Measurements from ENCODE around the gene ZBED4. TPM values are rescaled to one million over a fixed set of nuclear protein-coding genes. Genes with fewer than 3 reads are reported as not detected.

The ZBED4 gene
- total RNA-seq, 1 experiment from 2014 or later, result 23.0 TPM

GRCh38 chr22:49866134-49866533 is 12.5 kb downstream of the ZBED4 start:
- Histone ChIP-seq H3K23ac (ENCODE audit: insufficient read length, low read depth, low read length) (no peak overlapping the region), H2AK5ac (ENCODE audit: insufficient read length, low read length) (no peak overlapping the region), H4K8ac (replicated peaks; ENCODE audit: insufficient read length, low read depth, low read length) (no peak overlapping the region), H2BK5ac (ENCODE audit: insufficient read length, low read length) (no peak overlapping the region), H4K91ac (ENCODE audit: insufficient read length, low read depth, low read length) (no peak overlapping the region), H2AFZ (ENCODE audit: low read length) (no peak overlapping the region), H3K79me1 (ENCODE audit: insufficient read depth, low read depth, low read length, poor library complexity, severe bottlenecking) (peaks cover 12% of the 10 kb centered on the region), H4K5ac (ENCODE audit: insufficient read length, low read depth, low read length) (no peak overlapping the region), H3K27ac (ENCODE audit: insufficient read length, low read depth, low read length) (no peak overlapping the region), H2BK120ac (ENCODE audit: low read depth, low read length, poor library complexity, severe bottlenecking) (no peak overlapping the region), H3K4me1 (ENCODE audit: insufficient read depth, low read length) (no peaks in the 10 kb centered on the region), H3K4ac (ENCODE audit: low read depth, low read length) (no peak overlapping the region), H2BK15ac (ENCODE audit: low read depth, low read length) (no peak overlapping the region), H3K14ac (ENCODE audit: insufficient read depth, low read length) (no peak overlapping the region), H3K23me2 (ENCODE audit: insufficient read length, low read depth, low read length, poor library complexity, severe bottlenecking) (no peaks in the 10 kb centered on the region), H3K18ac (ENCODE audit: insufficient read length, low read depth, low read length) (no peak overlapping the region), H4K20me1 (ENCODE audit: control insufficient read depth, insufficient read depth, insufficient read length) (no peaks in the 10 kb centered on the region), H2BK12ac (ENCODE audit: insufficient read length, low read depth, low read length) (no peak overlapping the region), H3K79me2 (ENCODE audit: insufficient read depth, low read length) (peaks cover 29% of the 10 kb centered on the region; the same call in 1 of the 2 replicates), H3K9me3 (ENCODE audit: control insufficient read depth, low read depth, low read length) (peaks cover 4% of the 10 kb centered on the region), H2BK20ac (ENCODE audit: low read depth, low read length, poor library complexity, severe bottlenecking) (no peak overlapping the region), H3K27me3 (ENCODE audit: insufficient read depth, low read length) (no peaks in the 10 kb centered on the region), H3K56ac (ENCODE audit: insufficient read length, low read depth, low read length) (no peak overlapping the region), H3K9ac (ENCODE audit: extremely low read depth, insufficient read length, low read length) (no peak overlapping the region), H3K4me2 (ENCODE audit: insufficient read depth, insufficient read length, low read length) (no peak overlapping the region), H3T11ph (ENCODE audit: low read length) (no peak overlapping the region)
- H3K36me3 Mint-ChIP-seq (ENCODE audit: insufficient read depth in 1 of 3, low read depth in 3 of 3), result peaks cover 48 to 52% (median 52%) of the 10 kb centered on the region in 3 experiments
- peaks cover 45 to 51% of the 10 kb centered on the region in 2 experiments for H3K9me3 Mint-ChIP-seq
- H3K27ac Mint-ChIP-seq, result no peak overlapping the region
- no peak overlapping the region for H3K4me3 Mint-ChIP-seq
- TF ChIP-seq CTCF (conservative IDR thresholded peaks at IDR 0.05), result no peak
- no peak for DNase-seq
- WGBS (ENCODE audit: extremely low coverage, insufficient read length, low lambda C conversion rate), result no CpG with 5 or more reads among the region's 2 CpGs
- no peaks in the 10 kb centered on the region for H3K27me3 Mint-ChIP-seq (ENCODE audit: low read depth)
- H3K4me1 Mint-ChIP-seq, result peaks cover 12 to 13% of the 10 kb centered on the region in 2 experiments

All from H9 (cell line).